Astrocyte of the spinal cord (primary cell): ENCODE results near the gene ALPP.
"Not testable (repeated sequence)": the region's sequence is repeated elsewhere in the genome, so short reads cannot be mapped to it uniquely, and the experiment has no call there.

Experiments used
- DNase-seq: peaks from one replicate; pipeline ENCODE4 v3.0.0; 2011; ENCODE audit warnings: low read depth, low spot score
- H3K4me3 ChIP-seq: 2 replicates; pipeline ENCODE4 v1.5.1; 2011; ENCODE audit warnings: low read depth, mild to moderate bottlenecking, low read length, moderate library complexity
- in situ Hi-C: cut with HindIII; loops from 2 replicates; pipeline ENCODE4 v1.10.0; 2017; ENCODE audit warnings: low sequenced_read_pairs
- TF ChIP-seq, protein P1 (sequence below): IDR thresholded peaks from 2 replicates; pipeline ENCODE4 v1.5.1; 2012; ENCODE audit warnings: low read depth, mild to moderate bottlenecking, low read length, inconsistent platforms

The ALPP gene

DNA sequence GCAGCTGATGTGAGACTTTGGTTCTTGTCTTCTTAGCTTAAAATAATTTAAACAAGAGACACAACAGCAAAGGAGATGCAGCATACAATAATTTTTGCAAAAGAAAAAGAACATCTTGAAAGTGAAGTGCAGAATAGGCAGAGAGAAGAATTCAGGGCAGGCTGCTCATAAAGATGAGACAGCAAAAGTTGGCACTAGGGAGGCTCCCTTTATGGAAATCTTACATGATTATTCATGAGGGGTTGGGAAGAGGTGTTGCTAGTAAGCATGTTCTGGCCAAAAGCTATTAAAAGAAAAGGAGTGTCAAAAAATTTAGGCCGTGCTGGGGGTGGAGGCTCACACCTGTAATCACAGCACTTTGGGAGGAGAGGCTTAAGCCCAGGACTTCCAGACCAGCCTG lies 4.2 kb upstream of the ALPP start:
- DNase-seq = no peak
- TF ChIP-seq, protein P1, sequence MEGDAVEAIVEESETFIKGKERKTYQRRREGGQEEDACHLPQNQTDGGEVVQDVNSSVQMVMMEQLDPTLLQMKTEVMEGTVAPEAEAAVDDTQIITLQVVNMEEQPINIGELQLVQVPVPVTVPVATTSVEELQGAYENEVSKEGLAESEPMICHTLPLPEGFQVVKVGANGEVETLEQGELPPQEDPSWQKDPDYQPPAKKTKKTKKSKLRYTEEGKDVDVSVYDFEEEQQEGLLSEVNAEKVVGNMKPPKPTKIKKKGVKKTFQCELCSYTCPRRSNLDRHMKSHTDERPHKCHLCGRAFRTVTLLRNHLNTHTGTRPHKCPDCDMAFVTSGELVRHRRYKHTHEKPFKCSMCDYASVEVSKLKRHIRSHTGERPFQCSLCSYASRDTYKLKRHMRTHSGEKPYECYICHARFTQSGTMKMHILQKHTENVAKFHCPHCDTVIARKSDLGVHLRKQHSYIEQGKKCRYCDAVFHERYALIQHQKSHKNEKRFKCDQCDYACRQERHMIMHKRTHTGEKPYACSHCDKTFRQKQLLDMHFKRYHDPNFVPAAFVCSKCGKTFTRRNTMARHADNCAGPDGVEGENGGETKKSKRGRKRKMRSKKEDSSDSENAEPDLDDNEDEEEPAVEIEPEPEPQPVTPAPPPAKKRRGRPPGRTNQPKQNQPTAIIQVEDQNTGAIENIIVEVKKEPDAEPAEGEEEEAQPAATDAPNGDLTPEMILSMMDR = no peak
- no peak overlapping the region for H3K4me3 ChIP-seq
- in situ Hi-C loops = no loop called here

DNA sequence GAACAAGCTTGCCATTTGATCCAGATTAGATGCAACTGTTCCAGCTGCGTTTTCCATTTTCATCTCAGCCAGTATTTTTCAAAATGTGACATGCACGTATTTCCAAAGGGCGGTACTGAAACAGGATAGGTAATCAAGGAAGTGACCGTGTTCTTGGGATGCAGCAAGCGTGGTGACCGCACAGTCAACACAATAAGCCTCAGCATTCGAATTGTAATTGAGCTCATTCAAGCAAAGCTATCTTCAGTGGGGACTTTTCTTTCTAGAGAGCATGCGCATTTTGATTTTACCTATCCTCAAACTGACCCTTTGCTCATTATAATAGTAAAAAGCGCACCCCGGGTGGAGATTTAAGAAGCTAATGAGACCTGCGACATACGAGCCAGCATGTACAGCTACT lies 3.4 kb upstream of the ALPP start:
- H3K4me3 ChIP-seq = no peak overlapping the region
- in situ Hi-C loops = no loop called here
- TF ChIP-seq, protein P1 = no peak
- no peak for DNase-seq

DNA sequence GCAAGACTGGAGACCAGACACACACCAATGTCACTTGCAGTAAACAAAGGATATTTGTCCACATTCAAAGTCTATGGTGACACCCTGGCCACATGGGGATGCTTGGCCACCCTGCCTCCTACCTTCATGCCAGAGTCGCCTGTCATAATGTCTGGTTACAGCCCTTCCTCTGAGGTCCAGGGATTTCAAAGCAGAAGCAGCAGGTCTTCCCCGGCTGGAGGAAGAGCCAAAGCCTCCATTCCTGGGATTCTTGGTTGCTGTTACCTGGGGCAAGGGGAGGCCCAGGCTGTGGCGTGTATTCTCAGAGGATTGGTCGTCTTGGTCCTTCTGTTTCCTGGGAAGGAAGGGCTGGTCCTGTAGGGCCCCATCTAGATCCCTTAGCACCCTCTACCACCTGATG lies 2.3 kb upstream of the ALPP start:
- in situ Hi-C loops = no loop called here
- DNase-seq = no peak
- TF ChIP-seq, protein P1 = no peak
- H3K4me3 ChIP-seq = no peak overlapping the region

DNA sequence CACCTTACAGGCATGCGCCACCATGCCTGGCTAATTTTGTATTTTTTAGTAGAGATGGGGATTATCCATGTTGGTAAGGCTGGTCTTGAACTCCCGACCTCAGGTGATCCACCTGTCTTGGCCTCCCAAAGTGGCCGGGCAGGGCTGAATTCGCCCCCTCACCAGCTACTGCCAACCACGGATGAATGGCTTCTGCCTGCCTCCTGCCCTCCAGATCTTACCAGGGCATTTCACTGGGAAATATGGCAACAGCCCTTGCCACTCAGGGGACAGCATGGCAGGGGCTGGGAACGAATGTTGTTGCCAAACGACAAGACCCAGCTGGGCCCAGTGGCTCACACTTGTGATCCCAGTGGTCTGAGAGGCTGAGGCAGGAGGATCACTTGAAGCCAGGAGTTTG lies 1.8 kb upstream of the ALPP start:
- no peak overlapping the region for H3K4me3 ChIP-seq
- in situ Hi-C loops = no loop called here
- DNase-seq = no peak
- TF ChIP-seq, protein P1 = no peak

DNA sequence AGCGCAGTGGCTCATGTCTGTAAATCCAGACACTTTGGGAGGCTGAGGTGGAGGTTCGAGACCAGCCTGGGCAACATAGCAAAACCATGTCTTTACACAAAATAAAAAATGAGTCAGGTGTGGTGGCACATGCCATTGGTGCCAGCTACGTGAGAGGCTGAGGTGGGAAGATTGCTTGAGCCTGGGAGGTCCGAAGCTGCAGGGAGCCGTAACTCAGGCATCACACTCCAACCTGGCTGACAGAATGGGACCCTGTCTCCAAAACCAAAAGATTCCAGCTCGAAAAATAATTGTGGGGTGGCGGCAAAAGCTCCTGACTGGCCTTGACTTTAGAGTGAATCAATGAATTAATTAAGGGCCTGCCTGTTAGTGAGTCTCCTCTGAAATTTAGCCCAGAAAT lies 1.2 kb upstream of the ALPP start:
- in situ Hi-C loops = no loop called here
- TF ChIP-seq, protein P1 = no peak
- DNase-seq = no peak
- H3K4me3 ChIP-seq = no peak overlapping the region

DNA sequence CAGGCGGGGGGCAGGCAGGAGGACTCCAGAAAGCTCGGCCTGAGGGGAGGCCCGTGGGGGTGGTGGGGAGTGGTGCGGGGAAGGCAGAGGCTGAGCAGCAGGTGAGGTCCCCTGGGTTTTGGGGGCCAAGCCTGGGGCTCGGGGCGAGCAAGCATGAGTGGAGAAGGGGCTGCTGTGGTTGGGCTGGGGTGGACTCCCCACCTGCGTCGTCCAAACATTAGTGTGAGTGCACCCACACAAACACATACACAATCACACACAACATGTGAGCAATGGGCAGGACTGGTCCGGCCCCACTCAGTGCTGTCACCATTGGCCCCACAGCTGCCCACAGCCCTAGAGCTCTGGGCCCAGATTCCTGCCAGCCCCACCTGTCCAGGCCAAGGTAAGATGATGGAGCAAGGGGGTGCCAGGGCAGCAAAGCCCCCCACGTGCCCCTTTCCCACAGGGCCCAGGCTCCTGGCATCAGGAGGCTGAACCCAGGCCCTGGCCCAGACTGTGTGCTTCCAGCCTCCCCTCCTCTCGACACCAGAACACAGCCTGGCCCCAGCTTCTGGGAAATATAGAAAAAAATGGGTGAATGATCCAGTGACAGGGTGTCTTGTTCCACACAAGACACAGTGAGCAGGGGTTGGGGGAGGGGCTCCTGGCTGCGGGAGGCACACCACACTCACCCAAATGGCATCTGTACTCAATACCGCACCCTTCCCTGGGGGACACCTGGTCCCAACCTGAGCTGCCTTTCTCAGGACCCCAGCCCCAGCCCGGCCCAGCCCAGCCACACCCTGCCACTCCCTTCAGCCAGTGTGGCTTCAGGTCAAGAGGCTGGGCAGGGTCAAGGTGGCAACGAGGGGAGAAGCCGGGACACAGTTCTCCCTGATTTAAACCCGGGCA lies 463 bp upstream of the ALPP start:
- no peak overlapping the region for H3K4me3 ChIP-seq
- TF ChIP-seq, protein P1 = no peak
- in situ Hi-C loops = no loop called here
- DNase-seq = no peak

DNA sequence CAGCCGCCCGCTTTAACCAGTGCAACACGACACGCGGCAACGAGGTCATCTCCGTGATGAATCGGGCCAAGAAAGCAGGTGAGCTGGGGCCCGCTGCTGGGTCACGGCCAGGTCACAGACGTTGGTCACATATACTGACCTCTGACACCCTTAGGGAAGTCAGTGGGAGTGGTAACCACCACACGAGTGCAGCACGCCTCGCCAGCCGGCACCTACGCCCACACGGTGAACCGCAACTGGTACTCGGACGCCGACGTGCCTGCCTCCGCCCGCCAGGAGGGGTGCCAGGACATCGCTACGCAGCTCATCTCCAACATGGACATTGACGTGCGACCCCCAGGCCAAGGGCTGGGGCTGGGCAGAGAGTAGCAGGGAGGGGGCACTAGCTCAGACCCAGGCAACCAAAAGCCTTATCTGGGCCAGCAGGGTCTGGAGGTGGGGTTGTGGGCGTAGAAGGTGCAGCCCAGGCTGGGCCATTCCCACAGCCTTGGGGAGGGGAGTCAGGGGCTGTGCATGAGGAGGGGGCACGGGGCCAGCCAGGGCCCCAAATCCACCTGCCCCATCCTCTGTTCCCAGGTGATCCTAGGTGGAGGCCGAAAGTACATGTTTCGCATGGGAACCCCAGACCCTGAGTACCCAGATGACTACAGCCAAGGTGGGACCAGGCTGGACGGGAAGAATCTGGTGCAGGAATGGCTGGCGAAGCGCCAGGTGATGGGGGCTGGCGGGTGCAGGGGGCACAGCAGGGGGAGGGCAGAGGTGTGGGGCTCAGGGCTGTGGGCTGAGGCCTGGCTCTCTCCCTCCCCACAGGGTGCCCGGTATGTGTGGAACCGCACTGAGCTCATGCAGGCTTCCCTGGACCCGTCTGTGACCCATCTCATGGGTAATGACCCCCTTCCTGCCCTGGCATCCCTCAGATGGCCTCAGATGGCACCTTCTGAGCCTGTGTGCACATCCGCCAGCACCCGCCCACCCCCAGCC lies 1.3 kb downstream of the ALPP start:
- DNase-seq, H3K4me3 ChIP-seq, in situ Hi-C loops: not testable (repeated sequence)

DNA sequence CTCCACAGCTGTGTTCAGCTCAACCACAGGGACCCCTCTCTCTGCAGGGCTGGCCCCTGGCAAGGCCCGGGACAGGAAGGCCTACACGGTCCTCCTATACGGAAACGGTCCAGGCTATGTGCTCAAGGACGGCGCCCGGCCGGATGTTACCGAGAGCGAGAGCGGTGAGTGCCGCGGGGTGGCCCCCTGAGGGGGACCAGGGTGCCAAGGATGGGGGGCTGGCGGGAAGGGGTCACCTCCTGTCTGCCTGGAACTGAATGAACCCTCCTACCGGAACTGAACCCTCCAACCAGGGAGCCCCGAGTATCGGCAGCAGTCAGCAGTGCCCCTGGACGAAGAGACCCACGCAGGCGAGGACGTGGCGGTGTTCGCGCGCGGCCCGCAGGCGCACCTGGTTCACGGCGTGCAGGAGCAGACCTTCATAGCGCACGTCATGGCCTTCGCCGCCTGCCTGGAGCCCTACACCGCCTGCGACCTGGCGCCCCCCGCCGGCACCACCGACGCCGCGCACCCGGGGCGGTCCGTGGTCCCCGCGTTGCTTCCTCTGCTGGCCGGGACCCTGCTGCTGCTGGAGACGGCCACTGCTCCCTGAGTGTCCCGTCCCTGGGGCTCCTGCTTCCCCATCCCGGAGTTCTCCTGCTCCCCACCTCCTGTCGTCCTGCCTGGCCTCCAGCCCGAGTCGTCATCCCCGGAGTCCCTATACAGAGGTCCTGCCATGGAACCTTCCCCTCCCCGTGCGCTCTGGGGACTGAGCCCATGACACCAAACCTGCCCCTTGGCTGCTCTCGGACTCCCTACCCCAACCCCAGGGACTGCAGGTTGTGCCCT lies 2.9 kb downstream of the ALPP start:
- DNase-seq, H3K4me3 ChIP-seq, in situ Hi-C loops: not testable (repeated sequence)
